HepG2 (cell line): ENCODE data around the gene DVL3. TPM values are rescaled to one million over a fixed set of nuclear protein-coding genes. Genes with fewer than 3 reads are reported as not detected.

ENCODE experiments used
- ATAC-seq: fragments of 200-7000 bp; cut with Tn5 transposase; 3 replicates; pipeline ENCODE4 v1.9.1; 2020; ENCODE audit warnings: mild to moderate bottlenecking, moderate library complexity
- BruUV-seq: library from RNA; stranded (reverse); fragments of 400-500 nt; replicated peaks from 2 replicates; lab custom pipeline; 2021; lab: Mats Ljungman, UMichigan
- CTCF ChIA-PET: fragments of 300-600 bp; formaldehyde crosslinking; extraction: SDS; loops from one replicate; lab custom pipeline; 2021; ENCODE audit warnings: low total read pairs, inconsistent platforms, low intra/inter-chr PET ratio; lab: Yijun Ruan, JAX
- POLR2A ChIA-PET: fragments of 350-600 bp; sonication (Branson Sonifier 250); formaldehyde crosslinking; loops from one replicate; lab custom pipeline; 2020; ENCODE audit warnings: antibody characterized with exemption, inconsistent platforms; lab: Yijun Ruan, JAX
- DNase-seq: peaks from one replicate; pipeline ENCODE4 v3.0.0-alpha.2; 2015; ENCODE audit warnings: low spot score
- FAIRE-seq: peaks from 3 replicates; lab custom pipeline; 2011; peaks lifted over from hg19 to GRCh38; lab: Jason Lieb, UNC
- H2AFZ ChIP-seq: one replicate; pipeline ENCODE4 v1.6.1; 2011; ENCODE audit warnings: low read length, inconsistent platforms
- H3K27ac ChIP-seq: fragments of 300-600 bp; 3 replicates; pipeline ENCODE4 v1.8.0; 2011; ENCODE audit warnings: mixed run types, mild to moderate bottlenecking, mixed read lengths, low read length, inconsistent platforms; ENCODE audit not compliant: insufficient read depth; ENCODE audit errors: extremely low read length
- H3K27me3 ChIP-seq, 2 experiments: fragments of 200-600 bp in 1 of 2; 2 replicates in 1 of 2; 3 replicates in 1 of 2; pipeline versions ENCODE4 v1.6.0 to v1.8.0; 2011; ENCODE audit warnings: low read length in 2 of 2, mild to moderate bottlenecking in 2 of 2, moderate library complexity in 2 of 2, inconsistent platforms in 1 of 2; ENCODE audit not compliant: insufficient read depth in 2 of 2, control insufficient read depth in 1 of 2
- H3K36me3 ChIP-seq, 2 experiments: fragments of 200-600 bp in 1 of 2; replicated peaks in 1 of 2; 2 replicates in 1 of 2; 3 replicates in 1 of 2; pipeline versions ENCODE4 v1.5.1 to v1.8.0; 2011; ENCODE audit warnings: low read length in 2 of 2, inconsistent platforms in 1 of 2; ENCODE audit not compliant: insufficient read depth in 2 of 2, control insufficient read depth in 1 of 2
- H3K4me1 ChIP-seq: 2 replicates; pipeline ENCODE4 v1.5.1; 2012; ENCODE audit warnings: low read length, inconsistent platforms; ENCODE audit not compliant: insufficient read depth
- H3K4me2 ChIP-seq: 2 replicates; pipeline ENCODE4 v1.6.0; 2011; ENCODE audit warnings: low read depth, low read length, inconsistent platforms
- H3K4me3 ChIP-seq, 3 experiments: fragments of 200-600 bp in 1 of 3; sonication (generic), shearing (Covaris generic) in 1 of 3; replicated peaks in 1 of 3; 2 replicates each; pipeline ENCODE4 v1.5.1; 2011 to 2016; ENCODE audit warnings: low read length in 3 of 3, inconsistent platforms in 2 of 3, low read depth in 2 of 3, mild to moderate bottlenecking in 2 of 3, control low read depth in 1 of 3, mixed read lengths in 1 of 3; ENCODE audit not compliant: insufficient read depth in 1 of 3
- H3K79me2 ChIP-seq: one replicate; pipeline ENCODE4 v1.6.1; 2011; ENCODE audit warnings: low read length, inconsistent platforms; ENCODE audit not compliant: insufficient read depth
- H3K9ac ChIP-seq: 2 replicates; pipeline ENCODE4 v1.6.0; 2011; ENCODE audit warnings: mild to moderate bottlenecking, low read depth, low read length, inconsistent platforms; ENCODE audit not compliant: insufficient read depth
- H3K9me3 ChIP-seq: 2 replicates; pipeline ENCODE4 v1.5.1; 2012; ENCODE audit warnings: mild to moderate bottlenecking, low read length
- H4K20me1 ChIP-seq: 2 replicates; pipeline ENCODE4 v1.6.0; 2011; ENCODE audit warnings: inconsistent platforms, mild to moderate bottlenecking, low read length, moderate library complexity; ENCODE audit not compliant: insufficient read depth
- CREB1 ChIP-seq, 2 experiments: fragments of 450-650 bp in 1 of 2; IDR thresholded peaks; 2 replicates each; pipeline ENCODE4 v1.6.1; 2016 to 2017; ENCODE audit warnings: control low read depth in 1 of 2, mild to moderate bottlenecking in 1 of 2, missing compliant biosample characterization in 1 of 2, missing genetic modification characterization in 1 of 2
- FOSL1 ChIP-seq: sonication (generic); formaldehyde crosslinking; IDR thresholded peaks from 2 replicates; pipeline ENCODE4 v1.9.0; 2021; ENCODE audit warnings: missing genetic modification reagents, borderline replicate concordance
- FOSL2 ChIP-seq: sonication (generic); formaldehyde crosslinking; IDR thresholded peaks from 2 replicates; pipeline ENCODE4 v1.4.0; 2020; ENCODE audit warnings: missing genetic modification reagents
- GABPA ChIP-seq, 2 experiments: IDR thresholded peaks; 2 replicates each; pipeline ENCODE4 v1.6.1; 2011 to 2016; ENCODE audit warnings: low read depth in 2 of 2, low read length in 1 of 2, missing biosample characterization in 1 of 2, missing genetic modification characterization in 1 of 2
- GATAD2A ChIP-seq: IDR thresholded peaks from 2 replicates; pipeline ENCODE4 v1.6.1; 2016
- JUND ChIP-seq: sonication (generic); formaldehyde crosslinking; IDR thresholded peaks from 2 replicates; pipeline ENCODE4 v1.8.0; 2022; ENCODE audit warnings: mild to moderate bottlenecking, missing genetic modification reagents
- KAT2B ChIP-seq: fragments of 150-350 bp; IDR thresholded peaks from 2 replicates; pipeline ENCODE4 v1.6.1; 2014; ENCODE audit warnings: low read depth, low read length, borderline replicate concordance
- KLF12 ChIP-seq: sonication (generic); formaldehyde crosslinking; IDR thresholded peaks from 2 replicates; pipeline ENCODE4 v1.4.0; 2020; ENCODE audit warnings: missing genetic modification reagents, borderline replicate concordance
- MAFF ChIP-seq: IDR thresholded peaks from 2 replicates; pipeline ENCODE4 v1.6.1; 2011; ENCODE audit warnings: low read depth, low read length, improper control_type of control experiment
- MIXL1 ChIP-seq: IDR thresholded peaks from 2 replicates; pipeline ENCODE4 v1.6.1; 2016
- NFE2L2 ChIP-seq: fragments of 150-350 bp; IDR thresholded peaks from 2 replicates; pipeline ENCODE4 v1.6.1; 2014; ENCODE audit warnings: low read length
- ONECUT2 ChIP-seq: sonication (generic); formaldehyde crosslinking; IDR thresholded peaks from 2 replicates; pipeline ENCODE4 v1.4.0; 2020; ENCODE audit warnings: missing genetic modification reagents
- RCOR2 ChIP-seq: IDR thresholded peaks from 2 replicates; pipeline ENCODE4 v1.6.1; 2016; ENCODE audit warnings: missing biosample characterization, missing genetic modification reagents
- SAP130 ChIP-seq: IDR thresholded peaks from 2 replicates; pipeline ENCODE4 v1.6.1; 2016; ENCODE audit warnings: low read depth
- ZFP82 ChIP-seq: sonication (generic); formaldehyde crosslinking; IDR thresholded peaks from 2 replicates; pipeline ENCODE4 v1.5.1; 2020; ENCODE audit warnings: mild to moderate bottlenecking, missing genetic modification reagents, borderline replicate concordance
- WGBS: methylation state at CpG from one replicate; pipeline ENCODE4 v1.1.6; 2017; ENCODE audit warnings: low lambda C conversion rate; 5-methylcytosine and 5-hydroxymethylcytosine counted together
- in situ Hi-C: cut with HindIII; loops from 2 replicates; pipeline ENCODE4 v1.10.0; 2017; ENCODE audit warnings: low pct_unique_long_range_greater_than_20kb; ENCODE audit not compliant: extremely low pct_ligation_motif_present
- intact Hi-C: fragments of 100-400 bp; cut with micrococcal nuclease; formaldehyde crosslinking; loops from one replicate; pipeline ENCODE4 v1.10.0; 2022; ENCODE audit not compliant: unreplicated experiment
- polyA plus RNA-seq, 8 experiments: library from polyadenylated mRNA; depleted of rRNA in 3 of 8; stranded (reverse) in 7 of 8; unstranded in 1 of 8; fragments of >200 nt; fragmentation: Illumina TruSeq in 4 of 8; extraction: Trizol in 4 of 8; gene quantifications; 2 replicates each; pipeline versions ENCODE4 v1.2.1 to v1.2.3, GENCODE V29; 2011 to 2016; ENCODE audit warnings: low read depth in 4 of 8, missing spikeins in 1 of 8, mixed read lengths in 1 of 8; ENCODE audit not compliant: insufficient read depth in 1 of 8
- total RNA-seq, 5 experiments: library from RNA; depleted of rRNA; stranded (reverse); fragments of >200 nt; fragmentation: Illumina TruSeq; extraction: Trizol; gene quantifications; 2 replicates each; pipeline ENCODE4 v1.2.3, GENCODE V29; 2016; ENCODE audit warnings: low read depth in 1 of 5
- TF ChIP-seq, protein P1 (sequence below), 2 experiments: sonication (generic) in 1 of 2; formaldehyde crosslinking in 1 of 2; IDR thresholded peaks; 2 replicates each; pipeline versions ENCODE4 v1.5.1 to v1.6.1; 2011 to 2020; ENCODE audit warnings: borderline replicate concordance in 1 of 2, low read depth in 1 of 2, low read length in 1 of 2, mild to moderate bottlenecking in 1 of 2, missing genetic modification reagents in 1 of 2, moderate library complexity in 1 of 2
- TF ChIP-seq, protein P2 (sequence below): IDR thresholded peaks from 2 replicates; pipeline ENCODE4 v1.6.1; 2016; ENCODE audit warnings: mild to moderate bottlenecking

The DVL3 gene
- total and polyA plus RNA-seq, 2 of the 13 experiments (the other 11 are each of a cell fraction or from before 2014, with no cell fraction given) = 29.0 to 36.1 TPM

DNA sequence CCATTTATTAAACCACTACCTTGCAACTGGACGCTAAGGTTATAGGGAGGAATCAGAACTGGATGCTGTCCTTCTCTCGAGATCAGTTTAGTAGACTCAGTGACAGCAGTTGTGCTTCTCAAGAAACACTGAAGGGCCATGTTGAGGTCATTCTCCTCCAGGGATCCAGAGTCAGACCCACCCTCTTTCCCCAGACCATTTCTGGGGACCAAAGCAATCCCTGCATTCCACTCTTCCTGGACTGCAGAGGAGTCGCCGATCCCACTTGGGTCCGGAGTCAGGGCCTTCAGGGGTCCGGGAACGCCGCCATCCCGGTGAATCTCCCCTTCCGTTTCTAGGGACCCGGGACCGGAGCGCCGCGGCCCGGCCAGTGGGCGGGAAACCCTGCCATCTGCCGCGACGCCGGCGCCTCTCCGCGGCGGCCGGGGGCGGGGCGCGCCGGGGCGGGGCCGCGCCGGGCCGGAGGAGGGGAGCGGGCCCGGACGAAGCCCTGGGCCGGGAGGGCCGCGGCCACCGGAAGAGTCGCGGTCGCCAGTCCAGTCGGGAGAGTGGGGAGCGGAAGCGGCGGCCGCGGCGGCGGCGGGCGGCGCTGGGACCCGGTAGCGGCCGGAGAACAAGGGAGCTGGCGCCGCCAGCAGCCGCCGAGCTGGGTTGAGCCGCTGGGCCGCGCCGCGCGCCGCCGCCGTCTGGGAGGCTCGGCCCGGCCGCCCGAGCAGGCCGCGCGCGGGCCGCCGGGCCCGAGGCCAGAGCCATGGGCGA is at the start of gene DVL3 (continued):
- TF ChIP-seq ZFP82 (CRISPR knock-in tag) (no peak), RCOR2 (CRISPR knock-in tag) (no peak)
- TF ChIP-seq, all 625 proteins: peak for 38

DNA sequence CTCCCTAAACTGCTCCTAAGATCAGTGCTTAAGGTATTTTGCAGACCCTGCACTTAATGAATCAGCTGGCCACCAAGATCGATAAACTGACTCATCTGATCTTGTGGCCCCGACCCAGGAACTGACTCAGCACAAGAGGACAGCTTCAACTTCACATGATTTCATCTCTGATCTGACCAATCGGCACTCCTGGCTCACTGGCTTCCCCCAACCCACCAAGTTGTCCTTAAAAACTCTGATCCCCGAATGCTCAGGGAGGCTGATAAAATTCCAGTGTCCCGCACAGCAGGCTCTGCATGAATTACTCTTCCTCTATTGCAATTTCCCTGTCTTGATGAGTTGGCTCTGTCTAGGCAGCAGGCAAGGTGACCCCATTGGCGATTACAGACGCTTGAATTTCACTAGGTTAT is 44.9 kb upstream of the DVL3 start:
- BruUV-seq = no TSS peak
- Histone ChIP-seq H3K27me3 (peaks cover 0 to 2% of the 10 kb centered on the region in 2 experiments; a peak in 1 of 5 replicates), H3K4me3 (no peak overlapping the region; a peak in 1 of 6 replicates), H3K27ac (no peak overlapping the region), H3K4me1 (peaks cover 7% of the 10 kb centered on the region), H3K36me3 (no peaks in the 10 kb centered on the region), H2AFZ (no peak overlapping the region), H4K20me1 (no peaks in the 10 kb centered on the region), H3K9me3 (no peaks in the 10 kb centered on the region), H3K4me2 (peak overlapping the region; percentile 60; the same call in 1 of the 2 replicates), H3K79me2 (no peaks in the 10 kb centered on the region), H3K9ac (no peak overlapping the region)
- intact Hi-C loops = no loop called here
- FAIRE-seq (no peak), DNase-seq (peak; percentile 50), ATAC-seq (peak; percentile 66)
- ChIA-PET POLR2A (no interaction called here), CTCF (no interaction called here)
- WGBS = 5% methylated on average over 5 of the region's 7 CpGs
- in situ Hi-C loops = no loop called here
- peak; percentile 10; the same call in 1 of the 2 replicates for TF ChIP-seq NFE2L2
- TF ChIP-seq KLF12 (CRISPR knock-in tag) = no peak
- TF ChIP-seq MAFF = peak; percentile 93
- peak; percentile 64 for TF ChIP-seq FOSL1 (CRISPR knock-in tag)
- TF ChIP-seq CREB1 (IDR thresholded peaks at IDR 0.05) = no peak
- 0 out of 2 replicates have a peak, but pooled peaks have one; percentile 26 for TF ChIP-seq CREB1 (CRISPR knock-in tag; IDR thresholded peaks at IDR 0.05)
- peak; percentile 91 for TF ChIP-seq ONECUT2
- TF ChIP-seq JUND = peak; percentile 84
- TF ChIP-seq MIXL1 (CRISPR knock-in tag) = peak; percentile 89
- TF ChIP-seq GATAD2A = peak; percentile 48; the same call in 1 of the 2 replicates
- TF ChIP-seq GABPA (IDR thresholded peaks at IDR 0.05; ENCODE audit: low read depth, low read length) = no peak
- TF ChIP-seq GABPA (CRISPR knock-in tag; IDR thresholded peaks at IDR 0.05; ENCODE audit: low read depth) = 0 out of 2 replicates have a peak, but pooled peaks have one; percentile 12
- TF ChIP-seq, protein P1, sequence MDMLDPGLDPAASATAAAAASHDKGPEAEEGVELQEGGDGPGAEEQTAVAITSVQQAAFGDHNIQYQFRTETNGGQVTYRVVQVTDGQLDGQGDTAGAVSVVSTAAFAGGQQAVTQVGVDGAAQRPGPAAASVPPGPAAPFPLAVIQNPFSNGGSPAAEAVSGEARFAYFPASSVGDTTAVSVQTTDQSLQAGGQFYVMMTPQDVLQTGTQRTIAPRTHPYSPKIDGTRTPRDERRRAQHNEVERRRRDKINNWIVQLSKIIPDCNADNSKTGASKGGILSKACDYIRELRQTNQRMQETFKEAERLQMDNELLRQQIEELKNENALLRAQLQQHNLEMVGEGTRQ (IDR thresholded peaks at IDR 0.05; ENCODE audit: low read depth, low read length) = no peak
- TF ChIP-seq, protein P1 (CRISPR knock-in tag; IDR thresholded peaks at IDR 0.05; ENCODE audit: borderline replicate concordance) = no peak
- peak; percentile 70 for TF ChIP-seq SAP130 (CRISPR knock-in tag)
- peak; percentile 59; the same call in 1 of the 2 replicates for TF ChIP-seq KAT2B
- peak; percentile 98 for TF ChIP-seq FOSL2
- TF ChIP-seq, protein P2, sequence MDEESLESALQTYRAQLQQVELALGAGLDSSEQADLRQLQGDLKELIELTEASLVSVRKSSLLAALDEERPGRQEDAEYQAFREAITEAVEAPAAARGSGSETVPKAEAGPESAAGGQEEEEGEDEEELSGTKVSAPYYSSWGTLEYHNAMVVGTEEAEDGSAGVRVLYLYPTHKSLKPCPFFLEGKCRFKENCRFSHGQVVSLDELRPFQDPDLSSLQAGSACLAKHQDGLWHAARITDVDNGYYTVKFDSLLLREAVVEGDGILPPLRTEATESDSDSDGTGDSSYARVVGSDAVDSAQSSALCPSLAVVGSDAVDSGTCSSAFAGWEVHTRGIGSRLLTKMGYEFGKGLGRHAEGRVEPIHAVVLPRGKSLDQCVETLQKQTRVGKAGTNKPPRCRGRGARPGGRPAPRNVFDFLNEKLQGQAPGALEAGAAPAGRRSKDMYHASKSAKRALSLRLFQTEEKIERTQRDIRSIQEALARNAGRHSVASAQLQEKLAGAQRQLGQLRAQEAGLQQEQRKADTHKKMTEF (CRISPR knock-in tag) = 0 out of 2 replicates have a peak, but pooled peaks have one; percentile 38
